Mesodermal cell (in vitro differentiated cells): ENCODE measurements around the gene PRR20A.
"Not testable (repeated sequence)": the region's sequence is repeated elsewhere in the genome, so short reads cannot be mapped to it uniquely, and the experiment has no call there.

Source experiments
- H3K27ac ChIP-seq: 2 replicates; pipeline ENCODE4 v1.7.0; 2013; ENCODE audit warnings: mild to moderate bottlenecking, low read depth, low read length, moderate library complexity; ENCODE audit not compliant: severe bottlenecking
- H3K36me3 ChIP-seq: 2 replicates; pipeline ENCODE4 v1.7.1; 2013; ENCODE audit warnings: mild to moderate bottlenecking, low read length, moderate library complexity; ENCODE audit not compliant: control insufficient read depth, insufficient read depth
- H3K4me1 ChIP-seq: one replicate; pipeline ENCODE4 v1.7.1; 2013; ENCODE audit warnings: mild to moderate bottlenecking, low read length; ENCODE audit not compliant: insufficient read depth, control insufficient read depth, poor library complexity, severe bottlenecking
- H3K4me3 ChIP-seq: 2 replicates; pipeline ENCODE4 v1.7.0; 2013; ENCODE audit warnings: low read length, control low read depth, mild to moderate bottlenecking; ENCODE audit not compliant: insufficient read depth, poor library complexity, severe bottlenecking; ENCODE audit errors: extremely low read depth
- H3K9me3 ChIP-seq: 2 replicates; pipeline ENCODE4 v1.7.1; 2013; ENCODE audit warnings: mild to moderate bottlenecking, low read length, moderate library complexity; ENCODE audit not compliant: control insufficient read depth
- WGBS, 2 experiments: methylation state at CpG; one replicate each; pipeline ENCODE4 v1.1.5; 2013; ENCODE audit warnings: missing lambda C conversion rate in 2 of 2; ENCODE audit not compliant: insufficient coverage in 2 of 2; 5-methylcytosine and 5-hydroxymethylcytosine counted together

PRR20A gene

GRCh38 chr13:57160332-57160731, 19.6 kb downstream of the PRR20A start, which contains the start of gene PRR20D:
PRR20D (plus strand) TSS chr13:57160632; CDS start chr13:57161019, 387 bp downstream.
- not testable (repeated sequence) for H3K36me3 ChIP-seq, H3K9me3 ChIP-seq, H3K27ac ChIP-seq, H3K4me3 ChIP-seq, H3K4me1 ChIP-seq
- WGBS, 2 experiments = no CpG with 5 or more reads among the region's 22 CpGs

- H3K4me3 ChIP-seq, H3K9me3 ChIP-seq, H3K36me3 ChIP-seq, H3K27ac ChIP-seq, H3K4me1 ChIP-seq: not testable (repeated sequence)
- WGBS, 2 experiments = no CpG with 5 or more reads among the region's 22 CpGs
These were observed 26.2 kb downstream of the PRR20A start, which contains the start of gene PRR20E for GRCh38 chr13:57166897-57167296. PRR20E (plus strand) TSS chr13:57167197; CDS start chr13:57167584, 387 bp downstream.

GRCh38 chr13:57191667-57192066, 50.9 kb downstream of the PRR20A start:
- Histone ChIP-seq H3K4me3 (no peak overlapping the region), H3K9me3 (no peaks in the 10 kb centered on the region), H3K27ac (no peak overlapping the region), H3K36me3 (no peaks in the 10 kb centered on the region), H3K4me1 (no peaks in the 10 kb centered on the region)
- WGBS, 2 experiments = no CpG with 5 or more reads among the region's 1 CpG
